ENCODE results near the gene STAP2.

GRCh38 chr19:4279267-4279529 lies 59.4 kb downstream of the STAP2 start:
- TF ChIP-seq CTCF (IDR thresholded peaks at IDR 0.05; ENCODE audit: insufficient read depth, low read length) = no peak
- no peak for TF ChIP-seq POLR2AphosphoS5 (IDR thresholded peaks at IDR 0.05; ENCODE audit: low read depth)

Data from HL-60 (cell line).